Neural progenitor cell (in vitro differentiated cells): ENCODE data around the gene CTCF.

Experiments used
- EZH2 ChIP-seq: fragments of 200-600 bp; sonication (generic); IDR thresholded peaks from 2 replicates; pipeline ENCODE4 v1.6.1; 2017; ENCODE audit warnings: antibody characterized with exemption, mild to moderate bottlenecking, moderate library complexity
- EZH2phosphoT487 ChIP-seq: fragments of 200-600 bp; sonication (generic); IDR thresholded peaks from 2 replicates; pipeline ENCODE4 v1.6.1; 2017; ENCODE audit warnings: antibody characterized with exemption
- TF ChIP-seq, protein P1 (sequence below): fragments of 200-600 bp; sonication (generic); IDR thresholded peaks from 2 replicates; pipeline ENCODE4 v1.5.1; 2017; ENCODE audit warnings: antibody characterized with exemption, mild to moderate bottlenecking

DNA sequence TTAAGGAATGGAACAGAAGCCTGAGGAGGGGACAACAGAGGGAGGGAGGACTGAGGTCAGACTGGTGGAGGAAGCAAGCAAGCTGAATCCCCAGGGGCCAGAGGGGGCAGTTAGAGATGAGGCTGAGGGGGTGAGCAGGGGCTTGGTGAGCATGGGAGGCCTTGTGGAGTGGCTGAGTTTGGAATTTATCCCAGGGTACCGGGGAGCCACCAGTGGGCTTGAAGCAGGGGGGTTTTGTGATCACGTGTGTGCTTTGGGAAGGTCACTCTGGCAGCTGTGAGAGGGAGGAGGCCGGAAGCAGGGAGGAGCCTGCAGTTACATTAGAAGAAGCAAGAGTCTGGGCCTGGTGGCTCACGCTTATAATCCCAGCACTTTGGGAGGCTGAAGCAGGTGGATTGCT, 9.8 kb upstream of the CTCF start:
- TF ChIP-seq, protein P1, sequence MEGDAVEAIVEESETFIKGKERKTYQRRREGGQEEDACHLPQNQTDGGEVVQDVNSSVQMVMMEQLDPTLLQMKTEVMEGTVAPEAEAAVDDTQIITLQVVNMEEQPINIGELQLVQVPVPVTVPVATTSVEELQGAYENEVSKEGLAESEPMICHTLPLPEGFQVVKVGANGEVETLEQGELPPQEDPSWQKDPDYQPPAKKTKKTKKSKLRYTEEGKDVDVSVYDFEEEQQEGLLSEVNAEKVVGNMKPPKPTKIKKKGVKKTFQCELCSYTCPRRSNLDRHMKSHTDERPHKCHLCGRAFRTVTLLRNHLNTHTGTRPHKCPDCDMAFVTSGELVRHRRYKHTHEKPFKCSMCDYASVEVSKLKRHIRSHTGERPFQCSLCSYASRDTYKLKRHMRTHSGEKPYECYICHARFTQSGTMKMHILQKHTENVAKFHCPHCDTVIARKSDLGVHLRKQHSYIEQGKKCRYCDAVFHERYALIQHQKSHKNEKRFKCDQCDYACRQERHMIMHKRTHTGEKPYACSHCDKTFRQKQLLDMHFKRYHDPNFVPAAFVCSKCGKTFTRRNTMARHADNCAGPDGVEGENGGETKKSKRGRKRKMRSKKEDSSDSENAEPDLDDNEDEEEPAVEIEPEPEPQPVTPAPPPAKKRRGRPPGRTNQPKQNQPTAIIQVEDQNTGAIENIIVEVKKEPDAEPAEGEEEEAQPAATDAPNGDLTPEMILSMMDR = no peak
- no peak for TF ChIP-seq EZH2
- TF ChIP-seq EZH2phosphoT487 = no peak
